Activated T-helper 1 cell treated with anti-CD3 and anti-CD28 coated beads, Interleukin-2, amount 50 U/mL, for 16 hours (primary cell): ENCODE measurements around the gene GRIN1.

Experiments
- DNase-seq, 2 donors: peaks; one replicate each; pipeline ENCODE4 v3.0.0-alpha.2; 2020; ENCODE audit warnings: low read depth in 1 of 2, low spot score in 1 of 2

GRIN1 gene

DNA sequence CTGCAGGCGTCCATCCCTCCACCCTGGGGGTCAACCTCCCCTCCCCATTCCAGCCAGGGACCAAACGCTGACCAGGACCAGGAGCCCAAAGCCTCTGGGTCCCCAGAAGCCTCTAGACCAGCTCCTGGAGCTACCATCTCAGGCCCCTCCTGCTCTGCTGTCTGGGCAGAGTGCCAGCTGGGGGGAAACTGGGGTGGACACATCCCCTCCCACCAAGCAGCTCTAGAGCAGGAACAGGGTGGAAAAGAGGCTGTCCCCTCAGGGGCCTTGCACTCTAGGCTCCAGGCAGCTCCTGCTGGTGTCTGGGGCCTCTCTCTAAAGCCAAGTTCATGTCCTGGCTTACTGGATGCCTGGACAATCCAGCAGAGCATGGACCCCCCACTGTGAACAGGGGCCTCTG lies 53.9 kb downstream of the GRIN1 start:
- no peak for DNase-seq

GRCh38 chr9:137193771-137194170 lies 54.8 kb downstream of the GRIN1 start:
- DNase-seq = no peak

DNA sequence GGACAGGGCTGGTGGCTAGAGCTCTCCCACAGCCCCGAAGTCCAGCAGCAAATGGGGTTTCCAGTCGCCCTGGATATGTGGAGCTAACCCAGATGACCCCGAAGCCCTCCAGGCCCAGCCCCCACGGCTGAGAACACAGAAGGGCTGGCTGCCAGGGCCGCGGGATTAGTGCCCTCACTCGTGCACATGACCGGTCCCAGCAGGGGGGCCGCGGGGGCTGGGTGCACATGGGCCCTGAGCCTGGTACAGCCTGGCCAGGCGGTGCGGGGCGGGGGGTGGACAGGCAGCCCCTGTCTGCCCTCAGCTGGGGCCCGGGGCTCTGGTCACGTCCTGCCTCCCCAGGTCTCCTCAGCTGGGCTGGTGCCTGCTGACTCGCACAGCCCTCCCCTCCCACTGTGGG lies 55.4 kb downstream of the GRIN1 start:
- DNase-seq = no peak

DNA sequence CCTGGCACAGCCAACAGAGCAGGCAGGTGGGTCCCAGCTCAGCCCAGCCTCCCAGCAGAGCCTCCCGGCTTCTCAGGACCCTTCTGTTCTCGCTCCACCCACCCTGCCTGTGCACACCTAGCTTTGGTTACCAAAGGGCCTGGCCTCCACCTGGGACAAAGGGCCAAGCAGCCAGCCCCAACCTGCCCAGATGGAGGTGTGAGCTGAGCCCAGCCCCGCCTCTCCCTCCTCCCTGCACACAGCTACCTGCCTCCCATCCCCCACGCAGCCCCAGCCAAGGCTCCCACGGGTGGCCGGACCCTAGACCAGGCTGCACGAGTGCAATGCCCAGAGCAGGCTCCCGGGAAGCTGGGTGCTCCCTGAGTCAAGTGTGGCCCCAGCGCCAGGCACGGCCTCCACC lies 56.0 kb downstream of the GRIN1 start:
- DNase-seq = no peak

DNA sequence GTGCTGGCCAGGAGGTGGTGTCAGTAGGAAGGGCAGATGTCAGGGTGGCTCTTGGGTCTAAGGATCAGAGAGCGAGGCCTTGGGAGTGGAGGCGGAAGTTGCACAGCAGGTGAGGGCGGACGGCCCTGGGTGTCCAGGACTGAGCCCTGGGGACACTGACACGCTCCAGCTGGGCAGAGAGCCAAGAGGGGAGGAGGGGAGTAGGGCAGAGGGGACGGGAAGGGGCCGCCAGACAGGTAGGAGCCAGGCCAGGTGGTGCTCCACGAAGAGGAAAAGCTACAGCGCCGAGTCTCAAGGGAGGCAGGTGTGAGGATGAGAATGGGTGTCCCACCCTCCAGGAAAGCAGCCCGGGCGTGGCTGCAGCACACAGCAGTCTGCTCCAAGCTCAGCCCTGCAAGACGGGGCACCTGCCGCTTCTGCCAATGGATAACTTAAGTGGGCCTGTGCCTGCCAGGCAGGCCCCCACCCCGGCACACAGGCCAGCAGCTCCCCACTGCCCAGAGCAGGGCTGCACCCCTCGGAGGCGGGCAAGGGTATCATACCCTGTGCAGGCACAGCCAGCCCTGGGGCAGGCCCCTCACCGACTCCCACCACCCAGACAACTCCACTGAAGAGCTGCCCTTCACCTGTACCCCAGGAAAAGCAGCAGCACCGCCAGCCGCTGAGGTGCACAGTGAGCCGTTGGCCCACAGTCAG lies 56.7 kb downstream of the GRIN1 start:
- no peak for DNase-seq

DNA sequence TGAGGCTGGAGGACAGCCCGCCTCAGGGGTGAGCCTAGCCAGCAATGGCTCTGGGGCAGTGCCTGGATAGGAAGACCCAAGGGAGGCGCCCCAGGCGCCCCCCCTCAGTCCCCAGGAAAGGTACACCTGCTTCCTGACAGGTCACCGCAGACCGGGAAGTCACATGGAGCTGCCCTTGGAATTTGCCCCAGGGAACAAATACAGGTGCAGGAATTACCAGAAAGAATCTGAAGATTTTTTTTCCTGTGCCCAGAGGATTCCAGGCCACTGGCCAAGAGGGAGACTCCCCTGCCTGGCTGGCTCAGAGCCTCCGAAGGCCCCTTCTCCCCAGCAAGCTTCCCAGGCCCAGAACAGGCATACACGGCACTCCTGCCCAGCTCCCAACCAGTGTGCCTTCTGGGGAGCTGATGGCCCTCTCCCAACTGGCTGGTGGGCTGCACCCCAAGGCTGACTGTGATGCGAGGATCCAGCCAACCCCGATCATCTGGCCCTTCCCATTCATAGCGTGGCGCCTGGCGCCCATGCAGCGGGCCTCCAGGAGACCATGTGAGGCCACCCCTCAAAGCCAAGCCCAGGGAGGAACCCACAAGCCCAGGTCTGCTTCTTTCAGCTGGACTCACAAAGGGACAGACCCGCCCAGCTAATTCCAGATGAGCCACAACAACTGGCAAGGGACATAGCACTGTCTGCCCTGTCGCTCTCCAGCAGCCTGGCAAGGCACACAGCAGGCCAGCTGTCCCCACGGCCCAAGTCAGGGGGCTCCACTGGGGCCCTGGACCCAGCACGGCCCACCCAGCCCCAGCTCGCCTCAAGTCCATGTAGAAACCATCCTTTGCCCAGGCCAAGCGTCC lies 59.3 kb downstream of the GRIN1 start:
- no peak for DNase-seq

DNA sequence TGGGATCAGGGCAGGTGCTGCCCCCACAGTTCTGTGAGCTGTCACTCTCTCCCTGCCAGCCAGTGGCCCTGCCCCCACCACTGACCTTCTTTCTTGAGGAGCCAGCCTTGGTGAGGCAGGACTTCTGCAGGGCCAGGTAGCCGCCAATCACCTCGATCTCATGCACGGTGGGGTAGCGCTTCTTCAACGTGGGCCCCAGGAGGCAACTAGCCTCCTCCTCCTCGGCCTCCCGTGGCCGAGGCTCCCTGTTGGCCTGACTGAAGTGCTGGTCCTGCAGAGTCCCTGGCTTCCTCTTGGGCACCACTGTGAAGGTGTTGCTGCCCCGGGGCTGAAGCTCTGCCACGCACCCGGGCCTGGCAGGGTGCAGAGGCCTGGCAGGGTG lies 59.9 kb downstream of the GRIN1 start:
- DNase-seq = no peak

- DNase-seq = no peak
These were observed 60.6 kb downstream of the GRIN1 start for GRCh38 chr9:137199411-137200121.

DNA sequence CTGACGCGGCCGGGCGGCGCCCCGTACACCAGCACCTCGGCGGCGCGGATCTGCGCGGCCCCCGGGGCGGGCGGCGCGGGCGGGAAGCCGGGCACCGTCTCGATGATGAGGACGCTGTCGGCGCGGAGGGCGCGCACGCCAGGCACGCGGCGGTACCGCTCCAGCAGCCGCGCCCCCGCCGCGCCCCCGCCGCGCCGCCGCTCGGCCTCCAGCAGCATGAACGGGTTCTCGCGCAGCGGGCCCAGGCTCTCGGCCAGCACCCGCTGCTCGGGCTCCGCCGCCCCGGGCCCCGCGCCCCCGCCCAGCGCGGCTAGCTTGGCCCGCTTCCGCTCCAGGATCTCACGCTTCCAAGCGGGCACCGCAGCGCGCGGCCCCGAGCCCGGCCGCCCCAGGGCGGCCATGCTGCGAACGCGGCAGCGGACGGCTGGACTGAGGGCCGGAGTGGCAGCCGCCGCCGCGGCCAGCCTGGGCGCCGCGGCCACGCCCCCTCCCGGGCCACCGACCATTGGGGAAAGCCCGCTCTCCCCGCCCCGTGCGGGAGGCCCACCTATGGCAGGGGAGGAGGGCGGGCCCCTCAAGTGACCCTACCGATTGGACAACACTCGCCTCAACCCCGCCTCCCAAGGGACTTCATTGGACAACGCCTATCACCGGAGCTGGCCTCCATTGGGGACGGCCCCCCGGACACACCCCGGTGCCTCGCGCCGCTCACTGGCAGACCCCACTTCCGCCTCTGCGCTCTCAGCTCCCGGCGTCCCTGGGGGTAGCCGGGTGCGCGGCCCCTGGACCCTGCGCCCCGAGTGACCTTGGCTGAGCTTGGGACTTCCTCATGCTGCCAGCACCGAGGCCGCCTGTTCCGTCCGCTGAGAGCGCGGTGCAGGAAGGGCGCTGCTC lies 61.6 kb downstream of the GRIN1 start, which contains the start of gene TPRN:
Gene TPRN, minus strand, starts transcription at position 431 of the 894 bp plus-strand sequence. Its CDS starts 30 bp downstream, at position 401.
- peak; percentile 93 to 98 for DNase-seq

GRCh38 chr9:137201205-137201868 lies 62.4 kb downstream of the GRIN1 start:
- no peak for DNase-seq

DNA sequence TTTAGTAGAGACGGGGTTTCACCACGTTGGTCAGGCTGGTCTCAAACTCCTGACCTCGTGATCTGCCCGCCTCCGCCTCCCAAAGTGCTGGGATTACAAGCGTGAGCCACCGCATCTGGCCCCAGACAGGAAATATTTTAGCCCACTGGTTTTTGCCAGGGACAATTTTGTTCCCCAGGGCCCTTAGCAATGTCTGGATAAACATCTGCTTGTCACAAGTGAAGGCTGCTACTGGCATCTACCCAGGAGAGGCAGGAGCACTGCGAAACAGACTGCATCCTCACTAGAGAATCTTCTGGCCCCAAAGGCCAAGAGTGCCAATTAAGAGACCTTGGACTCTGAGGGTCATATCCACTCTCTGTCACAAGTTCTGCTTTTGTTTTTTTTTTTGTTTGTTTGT lies 64.0 kb downstream of the GRIN1 start:
- DNase-seq = no peak

GRCh38 chr9:137204731-137205125 lies 65.8 kb downstream of the GRIN1 start:
- no peak for DNase-seq

GRCh38 chr9:137205126-137206069 lies 66.4 kb downstream of the GRIN1 start, which contains the start of the genes NDOR1 and TMEM203:
NDOR1 (plus strand) TSS chr9:137205700; CDS start chr9:137205778, 78 bp downstream.
TMEM203 (minus strand) TSS chr9:137205648; CDS start chr9:137205414, 234 bp downstream.
- DNase-seq = peak; percentile 89 to 91

GRCh38 chr9:137206602-137207001 lies 67.6 kb downstream of the GRIN1 start:
- no peak for DNase-seq

GRCh38 chr9:137211532-137211931 lies 72.6 kb downstream of the GRIN1 start:
- DNase-seq = no peak

GRCh38 chr9:137212520-137212919 lies 73.6 kb downstream of the GRIN1 start:
- DNase-seq = no peak

- DNase-seq = no peak
These were observed 74.5 kb downstream of the GRIN1 start for GRCh38 chr9:137213160-137214060.

DNA sequence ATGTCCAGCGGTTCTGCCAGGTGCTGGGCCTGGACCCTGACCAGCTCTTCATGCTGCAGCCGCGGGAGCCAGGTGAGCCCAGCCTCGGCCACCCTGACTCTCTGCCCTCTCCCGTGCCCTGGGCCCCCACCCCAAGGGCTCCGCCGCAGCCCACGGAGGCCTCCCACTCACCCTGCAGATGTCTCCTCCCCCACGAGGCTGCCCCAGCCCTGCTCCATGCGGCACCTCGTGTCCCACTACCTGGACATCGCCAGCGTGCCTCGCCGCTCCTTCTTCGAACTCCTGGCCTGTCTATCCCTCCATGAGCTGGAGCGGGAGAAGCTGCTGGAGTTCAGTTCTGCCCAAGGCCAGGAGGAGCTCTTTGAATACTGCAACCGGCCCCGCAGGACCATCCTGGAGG lies 75.7 kb downstream of the GRIN1 start:
- DNase-seq = no peak
